ENCODE measurements around the gene SERTAD2.

DNA sequence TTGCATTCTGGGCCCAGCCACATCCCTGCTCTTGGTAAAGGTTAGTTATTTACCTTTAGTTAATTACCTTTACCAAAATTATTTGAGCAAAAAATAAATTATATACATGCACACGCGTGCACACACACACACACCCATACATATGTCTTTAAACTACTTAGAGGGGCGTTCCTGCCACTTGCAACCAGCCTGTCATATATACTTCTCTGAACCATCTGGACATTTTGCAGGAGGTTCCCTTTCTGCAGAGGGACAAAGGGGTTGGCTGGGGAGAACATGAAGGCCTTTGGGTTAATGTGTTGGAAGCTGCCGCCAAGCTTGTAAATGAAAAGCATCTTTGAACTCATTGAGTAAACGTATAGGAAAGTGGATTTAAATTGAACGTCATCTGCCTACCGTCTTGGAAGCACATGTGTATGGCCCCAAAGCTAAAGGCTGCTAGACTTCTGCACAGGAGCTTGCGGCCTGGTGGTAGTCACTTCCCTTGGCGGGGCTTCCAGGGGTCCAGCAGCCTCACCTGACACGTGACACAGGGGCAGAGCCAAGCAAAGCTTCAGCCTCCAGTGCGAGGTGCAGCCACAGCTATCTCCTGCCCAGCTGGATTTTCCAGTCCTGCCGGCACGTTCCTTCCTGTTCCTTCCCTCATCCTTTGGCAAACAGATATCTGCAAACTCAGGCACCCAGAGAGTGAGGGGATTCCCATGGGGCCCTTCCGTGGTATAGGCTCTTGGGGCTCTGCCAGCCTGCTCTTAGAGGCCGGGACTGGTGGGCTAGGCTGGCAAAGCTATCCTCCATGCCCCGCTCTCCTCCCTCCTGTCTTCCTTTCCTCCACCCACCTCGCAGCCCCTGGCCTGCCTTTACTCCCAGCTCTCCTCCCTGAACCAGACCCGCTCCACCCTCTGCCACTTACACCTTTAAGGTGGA is 46.1 kb downstream of the SERTAD2 start:
- TF ChIP-seq, protein P1, sequence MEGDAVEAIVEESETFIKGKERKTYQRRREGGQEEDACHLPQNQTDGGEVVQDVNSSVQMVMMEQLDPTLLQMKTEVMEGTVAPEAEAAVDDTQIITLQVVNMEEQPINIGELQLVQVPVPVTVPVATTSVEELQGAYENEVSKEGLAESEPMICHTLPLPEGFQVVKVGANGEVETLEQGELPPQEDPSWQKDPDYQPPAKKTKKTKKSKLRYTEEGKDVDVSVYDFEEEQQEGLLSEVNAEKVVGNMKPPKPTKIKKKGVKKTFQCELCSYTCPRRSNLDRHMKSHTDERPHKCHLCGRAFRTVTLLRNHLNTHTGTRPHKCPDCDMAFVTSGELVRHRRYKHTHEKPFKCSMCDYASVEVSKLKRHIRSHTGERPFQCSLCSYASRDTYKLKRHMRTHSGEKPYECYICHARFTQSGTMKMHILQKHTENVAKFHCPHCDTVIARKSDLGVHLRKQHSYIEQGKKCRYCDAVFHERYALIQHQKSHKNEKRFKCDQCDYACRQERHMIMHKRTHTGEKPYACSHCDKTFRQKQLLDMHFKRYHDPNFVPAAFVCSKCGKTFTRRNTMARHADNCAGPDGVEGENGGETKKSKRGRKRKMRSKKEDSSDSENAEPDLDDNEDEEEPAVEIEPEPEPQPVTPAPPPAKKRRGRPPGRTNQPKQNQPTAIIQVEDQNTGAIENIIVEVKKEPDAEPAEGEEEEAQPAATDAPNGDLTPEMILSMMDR (IDR thresholded peaks at IDR 0.05) = no peak
- no peak for TF ChIP-seq POLR2A (IDR thresholded peaks at IDR 0.05)
